Tibial artery (tissue), 4 donors: ENCODE results near the gene ZFAND2B.

Experiments
- DNase-seq, 2 donors: peaks; one replicate each; pipeline ENCODE4 v3.0.0-alpha.2; 2019
- H3K27ac ChIP-seq, 2 donors: fragments of 200-600 bp; sonication (generic) in 1 of 2; 1 replicate in 1 of 2; 2 replicates in 1 of 2; pipeline ENCODE4 v1.5.1; 2018 to 2019; ENCODE audit warnings: mild to moderate bottlenecking in 1 of 2
- H3K27me3 ChIP-seq, 2 donors: fragments of 200-600 bp; sonication (generic) in 1 of 2; one replicate each; pipeline versions ENCODE4 v1.5.1 to v1.6.0; 2016 to 2019
- H3K36me3 ChIP-seq, 3 donors: fragments of 200-600 bp; sonication (generic) in 2 of 3; one replicate each; pipeline ENCODE4 v1.5.1; 2016 to 2019; ENCODE audit warnings: mild to moderate bottlenecking in 2 of 3
- H3K4me1 ChIP-seq, 4 donors: fragments of 200-600 bp; sonication (generic) in 2 of 4; 1 replicate in 3 of 4; 2 replicates in 1 of 4; pipeline ENCODE4 v1.5.1; 2016 to 2019
- H3K4me3 ChIP-seq, 2 donors: fragments of 200-600 bp; sonication (generic) in 1 of 2; 1 replicate in 1 of 2; 2 replicates in 1 of 2; pipeline ENCODE4 v1.5.1; 2018 to 2019; ENCODE audit warnings: mild to moderate bottlenecking in 2 of 2
- H3K9me3 ChIP-seq, 3 donors: fragments of 200-600 bp; sonication (generic) in 1 of 3; one replicate each; pipeline ENCODE4 v1.5.1; 2016 to 2019
- CTCF ChIP-seq, 2 experiments: fragments of 200-600 bp in 1 of 2; fragments of 450-650 bp in 1 of 2; IDR thresholded peaks; one replicate each; pipeline ENCODE4 v1.5.1; 2017 to 2019; ENCODE audit warnings: antibody characterized with exemption in 2 of 2, mild to moderate bottlenecking in 1 of 2, moderate library complexity in 1 of 2
- intact Hi-C: fragments of 100-400 bp; cut with DNase I; formaldehyde crosslinking; loops from one replicate; pipeline ENCODE4 v1.15.0; 2023; ENCODE audit warnings: low total_unique reads

ZFAND2B gene

GRCh38 chr2:219250049-219250781, 43.6 kb downstream of the ZFAND2B start:
- no peak for DNase-seq
- Histone ChIP-seq H3K4me3 (peak overlapping the region in 1 of 2 donors; percentile 23), H3K36me3 (peaks cover 9 to 37% (median 29%) of the 10 kb centered on the region in 3 donors), H3K4me1 (peaks cover 0 to 85% (median 65%) of the 10 kb centered on the region in 4 donors), H3K27ac (peak overlapping the region; percentile 86 to 92), H3K9me3 (no peaks in the 10 kb centered on the region), H3K27me3 (no peaks in the 10 kb centered on the region)
- intact Hi-C loops = no loop called here
- TF ChIP-seq CTCF (IDR thresholded peaks at IDR 0.05) = no peak

- H3K27me3 ChIP-seq = peaks cover 0 to 8% of the 10 kb centered on the region in 2 donors
- intact Hi-C loops = no loop called here
- no peaks in the 10 kb centered on the region for H3K9me3 ChIP-seq
- peaks cover 0 to 74% (median 55%) of the 10 kb centered on the region in 4 donors for H3K4me1 ChIP-seq
- no peak for DNase-seq
- peak overlapping the region; percentile 79 to 86 for H3K4me3 ChIP-seq
- TF ChIP-seq CTCF (IDR thresholded peaks at IDR 0.05) = no peak
- H3K27ac ChIP-seq = peak overlapping the region; percentile 85 to 92
- H3K36me3 ChIP-seq = peaks cover 9 to 37% (median 29%) of the 10 kb centered on the region in 3 donors
Measured at GRCh38 chr2:219251656-219252055, 45.1 kb downstream of the ZFAND2B start.

GRCh38 chr2:219252084-219252483, 45.5 kb downstream of the ZFAND2B start:
- H3K27ac ChIP-seq = peak overlapping the region; percentile 85 to 92
- H3K4me3 ChIP-seq = peak overlapping the region; percentile 79 to 86
- no peak for TF ChIP-seq CTCF (IDR thresholded peaks at IDR 0.05)
- intact Hi-C loops = no loop called here
- no peaks in the 10 kb centered on the region for H3K9me3 ChIP-seq
- peaks cover 0 to 70% (median 54%) of the 10 kb centered on the region in 4 donors for H3K4me1 ChIP-seq
- H3K36me3 ChIP-seq = peaks cover 9 to 35% (median 29%) of the 10 kb centered on the region in 3 donors
- H3K27me3 ChIP-seq = peaks cover 0 to 8% of the 10 kb centered on the region in 2 donors
- DNase-seq = peak in 1 of 2 donors; percentile 78

- Histone ChIP-seq H3K9me3 (no peaks in the 10 kb centered on the region), H3K4me1 (peaks cover 0 to 65% (median 54%) of the 10 kb centered on the region in 4 donors), H3K36me3 (peaks cover 9 to 30% (median 26%) of the 10 kb centered on the region in 3 donors), H3K4me3 (peak overlapping the region; percentile 79 to 86), H3K27ac (peak overlapping the region; percentile 85 to 92), H3K27me3 (peaks cover 0 to 8% of the 10 kb centered on the region in 2 donors)
- no peak for DNase-seq
- intact Hi-C loops = no loop called here
- no peak for TF ChIP-seq CTCF (IDR thresholded peaks at IDR 0.05)
Measured at GRCh38 chr2:219252570-219252899, 46.0 kb downstream of the ZFAND2B start.

GRCh38 chr2:219252900-219253752, 46.5 kb downstream of the ZFAND2B start, which contains the start of gene TUBA4B:
TUBA4B (plus strand) TSS chr2:219253243; CDS start chr2:219253408, 165 bp downstream.
- peak in 1 of 2 donors; percentile 79 for DNase-seq
- peaks cover 9 to 25% (median 20%) of the 10 kb centered on the region in 3 donors for H3K36me3 ChIP-seq
- H3K4me1 ChIP-seq = peaks cover 0 to 62% (median 50%) of the 10 kb centered on the region in 4 donors
- no peaks in the 10 kb centered on the region for H3K9me3 ChIP-seq
- peak within 1 kb of the TSS; percentile 85 to 92 for H3K27ac ChIP-seq
- peak within 1 kb of the TSS; percentile 79 to 86 for H3K4me3 ChIP-seq
- intact Hi-C loops = no loop called here
- no peak for TF ChIP-seq CTCF (IDR thresholded peaks at IDR 0.05)
- peaks cover 0 to 9% of the 10 kb centered on the region in 2 donors for H3K27me3 ChIP-seq
